ENCODE data around the gene HECW1. TPM values are rescaled to one million over a fixed set of nuclear protein-coding genes. Genes with fewer than 3 reads are reported as not detected.

Gene HECW1
- total RNA-seq, 1 donor from 2014 or later: 0.46 TPM

DNA sequence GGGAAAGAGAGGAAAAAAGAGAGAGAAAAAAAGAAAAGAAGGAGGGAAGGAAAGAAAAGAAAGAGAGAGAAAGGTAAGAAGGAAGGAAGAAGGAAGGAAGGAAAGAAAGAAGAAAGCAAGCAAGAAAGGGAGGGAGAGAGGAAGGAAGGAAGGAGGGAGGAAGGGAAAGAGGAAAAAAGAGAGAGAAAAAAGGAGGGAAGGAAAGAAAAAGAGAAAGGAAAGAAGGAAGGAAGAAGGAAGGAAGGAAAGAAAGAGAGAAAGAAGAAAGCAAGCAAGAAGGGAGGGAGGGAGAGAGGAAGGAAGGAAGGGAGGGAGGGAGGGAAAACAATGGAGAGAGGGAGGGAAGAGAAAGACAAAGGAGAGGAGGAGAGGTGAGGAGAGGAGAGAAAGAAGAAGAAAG, 135.3 kb downstream of the HECW1 start:
- DNase-seq (ENCODE audit: low read depth): no peak
- no peaks in the 10 kb centered on the region for H3K27me3 ChIP-seq (ENCODE audit: control insufficient read depth, insufficient read depth, low read length)
- H3K36me3 ChIP-seq (ENCODE audit: control insufficient read depth, insufficient read depth, low read length): no peaks in the 10 kb centered on the region
- TF ChIP-seq, protein P1, sequence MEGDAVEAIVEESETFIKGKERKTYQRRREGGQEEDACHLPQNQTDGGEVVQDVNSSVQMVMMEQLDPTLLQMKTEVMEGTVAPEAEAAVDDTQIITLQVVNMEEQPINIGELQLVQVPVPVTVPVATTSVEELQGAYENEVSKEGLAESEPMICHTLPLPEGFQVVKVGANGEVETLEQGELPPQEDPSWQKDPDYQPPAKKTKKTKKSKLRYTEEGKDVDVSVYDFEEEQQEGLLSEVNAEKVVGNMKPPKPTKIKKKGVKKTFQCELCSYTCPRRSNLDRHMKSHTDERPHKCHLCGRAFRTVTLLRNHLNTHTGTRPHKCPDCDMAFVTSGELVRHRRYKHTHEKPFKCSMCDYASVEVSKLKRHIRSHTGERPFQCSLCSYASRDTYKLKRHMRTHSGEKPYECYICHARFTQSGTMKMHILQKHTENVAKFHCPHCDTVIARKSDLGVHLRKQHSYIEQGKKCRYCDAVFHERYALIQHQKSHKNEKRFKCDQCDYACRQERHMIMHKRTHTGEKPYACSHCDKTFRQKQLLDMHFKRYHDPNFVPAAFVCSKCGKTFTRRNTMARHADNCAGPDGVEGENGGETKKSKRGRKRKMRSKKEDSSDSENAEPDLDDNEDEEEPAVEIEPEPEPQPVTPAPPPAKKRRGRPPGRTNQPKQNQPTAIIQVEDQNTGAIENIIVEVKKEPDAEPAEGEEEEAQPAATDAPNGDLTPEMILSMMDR (IDR thresholded peaks at IDR 0.05; ENCODE audit: insufficient read depth, low read length, poor library complexity, severe bottlenecking): no peak
- no peak overlapping the region for H3K4me3 ChIP-seq (ENCODE audit: low read depth, low read length)

DNA sequence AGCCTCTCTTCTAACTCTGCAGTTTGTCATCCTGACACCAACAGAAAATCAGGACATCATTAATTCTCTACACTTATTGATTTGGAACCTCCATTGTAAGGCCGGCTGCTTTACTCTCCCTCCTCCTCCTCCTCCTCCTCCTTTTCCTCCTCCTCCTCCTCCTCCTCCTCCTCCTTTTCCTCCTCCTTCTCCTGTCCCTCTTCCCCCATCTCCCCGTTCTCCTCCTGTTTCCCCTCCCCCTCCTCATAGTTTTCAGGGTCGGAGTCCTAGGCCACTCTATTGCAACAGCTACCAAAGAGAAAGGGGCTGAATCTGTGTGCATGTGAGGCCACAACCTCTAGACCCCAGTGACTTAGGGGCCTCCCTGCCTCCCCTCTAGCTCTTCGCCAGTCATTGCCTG, 136.1 kb downstream of the HECW1 start:
- Histone ChIP-seq H3K36me3 (ENCODE audit: control insufficient read depth, insufficient read depth, low read length) (no peaks in the 10 kb centered on the region), H3K4me3 (ENCODE audit: low read depth, low read length) (no peak overlapping the region), H3K27me3 (ENCODE audit: control insufficient read depth, insufficient read depth, low read length) (no peaks in the 10 kb centered on the region)
- DNase-seq (ENCODE audit: low read depth): no peak
- TF ChIP-seq, protein P1 (IDR thresholded peaks at IDR 0.05; ENCODE audit: insufficient read depth, low read length, poor library complexity, severe bottlenecking): no peak

DNA sequence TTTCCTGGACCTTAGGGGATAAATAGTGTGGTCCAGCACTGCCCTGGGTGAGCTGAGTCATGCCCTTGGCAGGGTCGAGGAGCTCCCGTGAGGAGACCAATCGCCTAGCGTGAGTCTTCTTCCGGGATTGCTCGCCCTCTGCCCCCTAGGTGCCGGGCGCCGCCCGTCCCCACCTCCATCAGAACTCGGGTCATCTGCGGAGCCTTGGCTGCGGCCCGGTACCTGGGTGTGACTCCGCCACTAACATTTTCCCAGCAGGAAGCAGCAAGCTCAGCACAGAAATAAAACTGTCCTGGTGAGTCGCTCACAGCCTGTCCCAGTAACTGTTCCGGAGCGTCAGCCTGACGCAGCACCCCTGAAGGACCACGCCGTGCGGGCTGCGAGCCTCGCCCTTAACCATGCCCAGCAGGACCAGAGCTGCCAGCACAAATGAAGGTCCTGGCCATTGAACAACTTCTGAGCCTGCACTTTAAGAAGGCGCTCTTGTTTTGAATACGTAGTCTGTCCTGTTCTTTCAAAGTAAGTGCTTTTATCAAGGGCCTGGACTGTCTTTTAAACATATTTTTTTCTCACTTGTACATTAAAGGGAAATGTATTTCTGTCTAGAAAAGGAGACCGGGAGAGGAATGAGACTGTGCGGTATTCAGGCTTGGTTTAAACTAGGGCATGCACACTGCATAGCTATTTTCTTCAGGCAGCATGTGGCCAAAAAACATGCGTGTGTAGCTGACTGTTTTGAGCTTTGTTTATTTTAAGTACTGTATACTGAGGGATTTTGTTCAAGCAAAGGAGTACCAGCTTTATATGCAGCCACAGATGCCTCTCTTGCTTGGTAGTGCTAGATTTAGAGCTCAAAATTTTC, 136.7 kb downstream of the HECW1 start:
- DNase-seq (ENCODE audit: low read depth): no peak
- Histone ChIP-seq H3K36me3 (ENCODE audit: control insufficient read depth, insufficient read depth, low read length) (no peaks in the 10 kb centered on the region), H3K27me3 (ENCODE audit: control insufficient read depth, insufficient read depth, low read length) (no peaks in the 10 kb centered on the region), H3K4me3 (ENCODE audit: low read depth, low read length) (no peak overlapping the region)
- TF ChIP-seq, protein P1 (IDR thresholded peaks at IDR 0.05; ENCODE audit: insufficient read depth, low read length, poor library complexity, severe bottlenecking): no peak

DNA sequence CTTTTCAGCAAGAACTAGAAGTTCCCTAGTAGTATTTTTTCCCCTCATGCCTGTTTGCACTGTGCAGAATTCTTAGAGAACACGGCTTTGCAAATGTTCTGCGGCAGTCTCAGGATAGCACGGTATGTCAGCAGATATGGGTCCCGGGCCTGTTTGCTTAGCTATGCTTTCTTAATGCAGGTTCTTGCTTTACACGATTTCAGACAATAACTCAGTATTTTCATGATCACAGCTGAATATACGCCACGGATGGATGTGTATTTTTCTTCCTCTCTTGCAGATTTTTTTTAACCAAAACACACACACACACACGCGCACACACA, 137.3 kb downstream of the HECW1 start:
- H3K36me3 ChIP-seq (ENCODE audit: control insufficient read depth, insufficient read depth, low read length): no peaks in the 10 kb centered on the region
- H3K4me3 ChIP-seq (ENCODE audit: low read depth, low read length): no peak overlapping the region
- no peak for DNase-seq (ENCODE audit: low read depth)
- H3K27me3 ChIP-seq (ENCODE audit: control insufficient read depth, insufficient read depth, low read length): no peaks in the 10 kb centered on the region
- TF ChIP-seq, protein P1 (IDR thresholded peaks at IDR 0.05; ENCODE audit: insufficient read depth, low read length, poor library complexity, severe bottlenecking): no peak

DNA sequence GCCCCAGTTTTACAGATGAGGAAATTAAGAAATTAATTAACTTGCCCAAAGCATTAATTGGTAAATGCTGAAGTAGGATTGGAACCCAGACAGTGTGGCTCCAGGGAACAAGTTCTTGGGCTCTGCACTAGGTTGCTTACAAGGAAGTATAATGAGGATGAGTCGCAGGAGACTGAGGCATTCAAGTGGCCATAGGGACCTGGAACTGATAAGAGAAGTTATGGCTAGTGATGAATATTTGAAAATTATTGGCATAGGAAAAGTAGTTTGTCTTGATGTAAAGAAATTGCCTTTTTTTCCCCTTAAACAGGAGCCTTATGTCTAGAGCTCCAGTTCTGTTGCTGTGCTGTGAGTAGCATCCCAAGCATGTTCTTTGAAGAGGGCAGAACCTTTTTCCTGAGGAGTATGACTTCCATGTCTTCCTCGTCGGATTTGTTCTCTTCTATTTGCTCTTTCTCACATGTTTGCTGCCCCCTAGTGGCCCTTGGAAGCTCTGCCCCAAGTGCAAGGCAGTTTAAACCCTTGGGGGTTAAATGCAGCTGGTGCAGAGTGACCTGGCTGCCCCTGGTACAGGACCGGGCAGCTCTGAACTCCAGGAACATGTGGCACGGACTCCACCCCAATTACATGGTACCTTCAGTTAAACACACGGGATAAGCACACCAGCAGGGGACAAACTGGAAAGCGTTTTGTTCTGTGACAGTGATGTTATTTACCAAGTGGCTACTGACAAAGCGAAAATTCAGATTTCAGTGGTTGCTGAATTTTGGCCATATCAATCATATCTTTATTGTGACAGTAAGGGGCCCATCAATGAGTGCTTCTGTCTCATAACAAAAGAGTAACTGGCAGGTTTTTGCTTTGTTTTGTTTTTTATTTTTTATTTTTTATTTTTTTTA, 148.8 kb downstream of the HECW1 start:
- no peaks in the 10 kb centered on the region for H3K36me3 ChIP-seq (ENCODE audit: control insufficient read depth, insufficient read depth, low read length)
- TF ChIP-seq, protein P1 (IDR thresholded peaks at IDR 0.05; ENCODE audit: insufficient read depth, low read length, poor library complexity, severe bottlenecking): peak; percentile 96

More for the DNA sequence above, 148.8 kb downstream of the HECW1 start:
- peak; percentile 34 for DNase-seq (ENCODE audit: low read depth)
- no peaks in the 10 kb centered on the region for H3K27me3 ChIP-seq (ENCODE audit: control insufficient read depth, insufficient read depth, low read length)
- H3K4me3 ChIP-seq (ENCODE audit: low read depth, low read length): no peak overlapping the region
